CD14-positive monocyte (primary cell): ENCODE measurements around the gene LIN54. TPM values are rescaled to one million over a fixed set of nuclear protein-coding genes. Genes with fewer than 3 reads are reported as not detected.

Experiments used
- DNase-seq, 3 donors: peaks; one replicate each; pipeline ENCODE4 v3.0.0-alpha.2; 2011 to 2022
- H2AFZ ChIP-seq: 2 replicates; pipeline ENCODE4 v1.6.0; 2012; ENCODE audit warnings: mild to moderate bottlenecking, low read depth, low read length, inconsistent platforms; ENCODE audit not compliant: insufficient read depth, poor library complexity, severe bottlenecking
- H3K27ac ChIP-seq, 2 donors: 1 replicate in 1 of 2; 2 replicates in 1 of 2; pipeline ENCODE4 v1.5.1; 2012 to 2013; ENCODE audit warnings: low read length in 2 of 2, control low read depth in 1 of 2, inconsistent platforms in 1 of 2, low read depth in 1 of 2, mild to moderate bottlenecking in 1 of 2
- H3K27me3 ChIP-seq, 2 donors: one replicate each; pipeline versions ENCODE4 v1.6.0 to v1.6.1; 2011 to 2013; ENCODE audit warnings: low read length in 2 of 2; ENCODE audit not compliant: control insufficient read depth in 2 of 2, insufficient read depth in 2 of 2
- H3K36me3 ChIP-seq, 2 donors: replicated peaks in 1 of 2; 1 replicate in 1 of 2; 2 replicates in 1 of 2; pipeline versions ENCODE4 v1.5.1 to v1.6.1; 2012 to 2013; ENCODE audit warnings: low read length in 2 of 2, control low read depth in 1 of 2, inconsistent platforms in 1 of 2, mild to moderate bottlenecking in 1 of 2; ENCODE audit not compliant: insufficient read depth in 2 of 2, control insufficient read depth in 1 of 2
- H3K4me1 ChIP-seq, 2 donors: 1 replicate in 1 of 2; 2 replicates in 1 of 2; pipeline versions ENCODE4 v1.5.1 to v1.6.1; 2012 to 2013; ENCODE audit warnings: low read length in 2 of 2, control low read depth in 1 of 2, inconsistent platforms in 1 of 2, mild to moderate bottlenecking in 1 of 2, moderate library complexity in 1 of 2; ENCODE audit not compliant: insufficient read depth in 2 of 2, control insufficient read depth in 1 of 2
- H3K4me2 ChIP-seq: replicated peaks from 2 replicates; pipeline ENCODE3; 2012; ENCODE audit warnings: low read length, moderate library complexity, mild to moderate bottlenecking; ENCODE audit not compliant: poor library complexity, severe bottlenecking; ENCODE audit errors: extremely low read depth
- H3K4me3 ChIP-seq, 3 experiments: fragments of 200-600 bp in 1 of 3; sonication (generic) in 1 of 3; replicated peaks in 1 of 3; 1 replicate in 2 of 3; 2 replicates in 1 of 3; pipeline ENCODE4 v1.5.1; 2011 to 2013; ENCODE audit warnings: low read length in 3 of 3, mild to moderate bottlenecking in 3 of 3, control low read depth in 2 of 3, low read depth in 2 of 3, inconsistent platforms in 1 of 3, moderate library complexity in 1 of 3
- H3K79me2 ChIP-seq: 2 replicates; pipeline ENCODE4 v1.6.0; 2012; ENCODE audit warnings: mild to moderate bottlenecking, control low read depth, inconsistent platforms, low read length, moderate library complexity; ENCODE audit not compliant: insufficient read depth
- H3K9ac ChIP-seq: 2 replicates; pipeline ENCODE4 v1.6.0; 2017; ENCODE audit warnings: low read length, mild to moderate bottlenecking; ENCODE audit not compliant: insufficient read depth, poor library complexity, severe bottlenecking
- H3K9me3 ChIP-seq, 2 donors: replicated peaks in 1 of 2; 1 replicate in 1 of 2; 2 replicates in 1 of 2; pipeline versions ENCODE4 v1.5.1 to v1.6.1; 2012 to 2013; ENCODE audit warnings: low read length in 2 of 2, control low read depth in 1 of 2; ENCODE audit not compliant: control insufficient read depth in 1 of 2, insufficient read depth in 1 of 2
- H4K20me1 ChIP-seq: 2 replicates; pipeline ENCODE4 v1.6.0; 2012; ENCODE audit warnings: mild to moderate bottlenecking, low read length, control low read depth, moderate library complexity; ENCODE audit not compliant: insufficient read depth
- H3K27ac Mint-ChIP-seq, 7 donors: one replicate each; pipeline ENCODE4 v1.8.0; 2020; ENCODE audit warnings: mild to moderate bottlenecking in 7 of 7, mixed read lengths in 7 of 7, moderate library complexity in 6 of 7, inconsistent platforms in 2 of 7
- H3K27me3 Mint-ChIP-seq, 3 donors: one replicate each; pipeline ENCODE4 v1.8.0; 2021 to 2022; ENCODE audit warnings: low read depth in 3 of 3, mild to moderate bottlenecking in 3 of 3, mixed read lengths in 3 of 3, moderate library complexity in 3 of 3, inconsistent platforms in 1 of 3
- H3K36me3 Mint-ChIP-seq, 2 donors: one replicate each; pipeline ENCODE4 v1.8.0; 2020; ENCODE audit warnings: mixed read lengths in 2 of 2, inconsistent platforms in 1 of 2, mild to moderate bottlenecking in 1 of 2
- H3K4me1 Mint-ChIP-seq: one replicate; pipeline ENCODE4 v1.8.0; 2020; ENCODE audit warnings: mild to moderate bottlenecking, mixed read lengths
- H3K4me3 Mint-ChIP-seq, 2 donors: one replicate each; pipeline ENCODE4 v1.8.0; 2020; ENCODE audit warnings: mild to moderate bottlenecking in 2 of 2, mixed read lengths in 2 of 2, moderate library complexity in 1 of 2
- H3K9me3 Mint-ChIP-seq, 7 donors: one replicate each; pipeline ENCODE4 v1.8.0; 2020 to 2022; ENCODE audit warnings: mixed read lengths in 7 of 7, mild to moderate bottlenecking in 6 of 7, moderate library complexity in 6 of 7, inconsistent platforms in 2 of 7
- WGBS: methylation state at CpG from one replicate; pipeline ENCODE4 v1.1.5; 2013; ENCODE audit warnings: missing lambda C conversion rate; ENCODE audit not compliant: insufficient coverage; 5-methylcytosine and 5-hydroxymethylcytosine counted together
- intact Hi-C, 2 donors: fragments of 100-400 bp; cut with micrococcal nuclease; formaldehyde crosslinking; loops; one replicate each; pipeline versions ENCODE4 v1.15.0 to v1.15.1; 2023
- polyA plus RNA-seq, 3 donors: library from polyadenylated mRNA; depleted of rRNA in 1 of 3; unstranded in 2 of 3; stranded (reverse) in 1 of 3; fragments of 300-500 nt in 2 of 3; fragments of >200 nt in 1 of 3; fragmentation: Illumina TruSeq in 2 of 3; gene quantifications; 1 replicate in 2 of 3; 2 replicates in 1 of 3; pipeline ENCODE4 v1.2.3, GENCODE V29; 2012 to 2021
- TF ChIP-seq, protein P1 (sequence below): fragments of 200-600 bp; IDR thresholded peaks from one replicate; pipeline ENCODE4 v1.8.0; 2022; ENCODE audit warnings: antibody characterized with exemption, mild to moderate bottlenecking

LIN54 gene
- polyA plus RNA-seq, 3 donors, result 2.9 to 6.4 (median 3.7) TPM

DNA sequence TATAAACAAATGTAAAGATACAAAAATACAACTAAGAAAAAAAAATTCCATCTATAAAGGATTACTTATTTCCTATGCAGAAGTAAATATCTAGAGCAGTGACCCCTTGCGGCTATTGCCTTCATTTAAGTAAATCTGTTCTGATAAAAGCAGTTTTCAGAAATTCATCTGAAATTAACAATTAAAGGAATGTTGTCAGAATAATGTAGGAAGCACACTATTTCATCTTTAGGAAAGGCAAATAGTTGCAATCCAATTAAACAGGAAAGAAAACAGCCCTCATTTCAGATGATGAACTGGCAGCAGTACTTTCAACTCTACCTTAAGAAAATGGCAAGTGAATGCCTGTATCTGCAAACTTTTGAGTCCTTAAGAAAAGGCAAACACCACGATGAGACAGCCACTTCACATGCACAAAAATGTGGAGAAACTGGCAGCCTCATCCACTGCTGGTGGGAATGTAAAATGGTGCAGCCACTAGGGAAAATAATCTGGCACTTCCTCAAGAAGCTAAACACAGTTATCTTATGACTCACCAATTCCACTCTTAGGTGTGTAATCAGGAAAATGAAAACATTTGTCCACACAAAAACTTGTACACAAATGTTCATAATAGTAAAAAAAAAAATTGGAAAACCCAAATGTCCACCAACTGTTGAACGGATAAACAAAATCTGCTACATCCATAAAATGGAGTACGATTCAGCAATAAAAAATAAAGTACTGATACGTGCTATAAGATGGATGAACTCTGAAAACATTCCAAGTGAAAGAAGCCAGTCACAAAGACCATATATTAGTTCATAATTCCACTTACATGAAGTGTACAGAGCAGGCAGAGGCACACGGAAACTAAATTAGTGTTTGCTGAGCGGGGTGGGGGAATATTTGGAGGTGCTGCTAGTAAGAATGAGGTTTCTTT is 112.0 kb downstream of the LIN54 start:
- Mint-ChIP-seq H3K27ac (no peak overlapping the region), H3K4me1 (peaks cover 21% of the 10 kb centered on the region), H3K4me3 (no peak overlapping the region), H3K27me3 (no peaks in the 10 kb centered on the region), H3K9me3 (no peaks in the 10 kb centered on the region), H3K36me3 (peaks cover 31 to 41% of the 10 kb centered on the region in 2 donors)
- Histone ChIP-seq H3K27me3 (no peaks in the 10 kb centered on the region), H2AFZ (no peak overlapping the region), H3K9ac (peak overlapping the region; percentile 90), H3K4me3 (peak overlapping the region; percentile 62 to 99 (median 95)), H3K4me2 (peak overlapping the region; percentile 96), H3K9me3 (no peaks in the 10 kb centered on the region), H3K4me1 (peaks cover 21 to 39% of the 10 kb centered on the region in 2 donors), H3K36me3 (peaks cover 32 to 44% of the 10 kb centered on the region in 2 donors), H3K79me2 (peaks cover 83% of the 10 kb centered on the region), H3K27ac (peak overlapping the region in 1 of 2 donors; percentile 99), H4K20me1 (peaks cover 43% of the 10 kb centered on the region)
- intact Hi-C loops, result loop anchor here (5.0 to 10.0 kb wide), 2 partner anchors 384 to 524 kb away; partner anchors contain the start of genes COQ2 (in 1 of the 2) and HNRNPD (in 1 of the 2)
- peak in 2 of 3 donors; percentile 51 to 71 for DNase-seq
- TF ChIP-seq, protein P1, sequence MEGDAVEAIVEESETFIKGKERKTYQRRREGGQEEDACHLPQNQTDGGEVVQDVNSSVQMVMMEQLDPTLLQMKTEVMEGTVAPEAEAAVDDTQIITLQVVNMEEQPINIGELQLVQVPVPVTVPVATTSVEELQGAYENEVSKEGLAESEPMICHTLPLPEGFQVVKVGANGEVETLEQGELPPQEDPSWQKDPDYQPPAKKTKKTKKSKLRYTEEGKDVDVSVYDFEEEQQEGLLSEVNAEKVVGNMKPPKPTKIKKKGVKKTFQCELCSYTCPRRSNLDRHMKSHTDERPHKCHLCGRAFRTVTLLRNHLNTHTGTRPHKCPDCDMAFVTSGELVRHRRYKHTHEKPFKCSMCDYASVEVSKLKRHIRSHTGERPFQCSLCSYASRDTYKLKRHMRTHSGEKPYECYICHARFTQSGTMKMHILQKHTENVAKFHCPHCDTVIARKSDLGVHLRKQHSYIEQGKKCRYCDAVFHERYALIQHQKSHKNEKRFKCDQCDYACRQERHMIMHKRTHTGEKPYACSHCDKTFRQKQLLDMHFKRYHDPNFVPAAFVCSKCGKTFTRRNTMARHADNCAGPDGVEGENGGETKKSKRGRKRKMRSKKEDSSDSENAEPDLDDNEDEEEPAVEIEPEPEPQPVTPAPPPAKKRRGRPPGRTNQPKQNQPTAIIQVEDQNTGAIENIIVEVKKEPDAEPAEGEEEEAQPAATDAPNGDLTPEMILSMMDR, result peak; percentile 82
- no CpG with 5 or more reads among the region's 7 CpGs for WGBS

GRCh38 chr4:82896755-82897154 is 113.9 kb downstream of the LIN54 start:
- H3K4me3 ChIP-seq, result no peak overlapping the region
- H2AFZ ChIP-seq, result no peak overlapping the region
- H3K4me2 ChIP-seq, result no peak overlapping the region
- H3K27ac ChIP-seq, result no peak overlapping the region
- H3K27me3 ChIP-seq, result no peaks in the 10 kb centered on the region
- H3K36me3 ChIP-seq, result peaks cover 32 to 53% of the 10 kb centered on the region in 2 donors
- TF ChIP-seq, protein P1, result no peak
- DNase-seq, result no peak
- Mint-ChIP-seq H3K9me3 (no peaks in the 10 kb centered on the region), H3K27me3 (no peaks in the 10 kb centered on the region), H3K4me1 (peaks cover 28% of the 10 kb centered on the region), H3K36me3 (peaks cover 37 to 46% of the 10 kb centered on the region in 2 donors), H3K4me3 (no peak overlapping the region), H3K27ac (peak overlapping the region in 1 of 7 donors; percentile 79)
- 100% methylated on average over 1 of the region's 1 CpG for WGBS
- H4K20me1 ChIP-seq, result peaks cover 43% of the 10 kb centered on the region
- peaks cover 24 to 42% of the 10 kb centered on the region in 2 donors for H3K4me1 ChIP-seq
- intact Hi-C loops, result loop anchor here (5.0 to 10.0 kb wide), 2 partner anchors 386 to 522 kb away; partner anchors contain the start of genes COQ2 (in 1 of the 2) and HNRNPD (in 1 of the 2)
- H3K9ac ChIP-seq, result no peak overlapping the region
- peaks cover 69% of the 10 kb centered on the region for H3K79me2 ChIP-seq
- H3K9me3 ChIP-seq, result no peaks in the 10 kb centered on the region
